Spleen (tissue), 11 donors: Measurements from ENCODE around the gene KCNC4. TPM values are rescaled to one million over a fixed set of nuclear protein-coding genes. Genes with fewer than 3 reads are reported as not detected.
A peak's percentile ranks its signal among the peaks of the same experiment; 100 is the strongest.

Experiments used
- DNase-seq: peaks from one replicate; pipeline ENCODE4 v3.0.0-alpha.2; 2020
- H3K27ac ChIP-seq, 8 donors: fragments of 200-600 bp; sonication (generic) in 7 of 8; 1 replicate in 4 of 8; 2 replicates in 4 of 8; pipeline versions ENCODE4 v1.5.0 to v1.8.0; 2016 to 2021; ENCODE audit warnings: inconsistent platforms in 4 of 8, mild to moderate bottlenecking in 4 of 8, moderate library complexity in 1 of 8
- H3K27me3 ChIP-seq, 7 donors: fragments of 200-600 bp; sonication (generic) in 6 of 7; replicated peaks in 1 of 7; 1 replicate in 4 of 7; 2 replicates in 3 of 7; pipeline versions ENCODE4 v1.5.0 to v1.8.0; 2016 to 2021; ENCODE audit warnings: inconsistent platforms in 3 of 7, mild to moderate bottlenecking in 1 of 7
- H3K36me3 ChIP-seq, 6 donors: fragments of 200-600 bp; sonication (generic) in 5 of 6; 1 replicate in 4 of 6; 2 replicates in 2 of 6; pipeline versions ENCODE4 v1.5.0 to v1.8.0; 2016 to 2021; ENCODE audit warnings: inconsistent platforms in 2 of 6
- H3K4me1 ChIP-seq, 6 donors: fragments of 200-600 bp; sonication (generic) in 5 of 6; 1 replicate in 3 of 6; 2 replicates in 3 of 6; pipeline versions ENCODE4 v1.5.0 to v1.8.0; 2016 to 2021; ENCODE audit warnings: inconsistent platforms in 3 of 6
- H3K4me3 ChIP-seq, 8 donors: fragments of 200-600 bp; sonication (generic) in 7 of 8; 1 replicate in 4 of 8; 2 replicates in 4 of 8; pipeline versions ENCODE4 v1.5.0 to v1.8.0; 2016 to 2021; ENCODE audit warnings: inconsistent platforms in 4 of 8, mild to moderate bottlenecking in 4 of 8, moderate library complexity in 2 of 8
- H3K9me3 ChIP-seq, 8 donors: fragments of 200-600 bp; sonication (generic) in 7 of 8; 1 replicate in 4 of 8; 2 replicates in 4 of 8; pipeline versions ENCODE4 v1.5.0 to v1.8.0; 2016 to 2021; ENCODE audit warnings: inconsistent platforms in 4 of 8
- POLR2A ChIP-seq, 3 donors: fragments of 450-650 bp; IDR thresholded peaks; one replicate each; pipeline ENCODE4 v1.5.1; 2017; ENCODE audit warnings: antibody characterized with exemption in 3 of 3, mild to moderate bottlenecking in 1 of 3
- POLR2AphosphoS5 ChIP-seq, 3 donors: sonication (generic); formaldehyde crosslinking; IDR thresholded peaks; one replicate each; pipeline ENCODE4 v1.5.1; 2017; ENCODE audit warnings: antibody characterized with exemption in 3 of 3
- WGBS, 5 donors: extraction: QIAGEN DNeasy Blood & Tissue Kit in 3 of 5; methylation state at CpG; one replicate each; pipeline versions ENCODE4 v1.1.5 to v1.1.7; 2013 to 2018; 5-methylcytosine and 5-hydroxymethylcytosine counted together
- intact Hi-C: fragments of 100-400 bp; cut with DNase I; formaldehyde crosslinking; loops from one replicate; pipeline ENCODE4 v1.15.0; 2023; ENCODE audit warnings: low total_unique reads
- polyA plus RNA-seq, 3 donors: library from polyadenylated mRNA; stranded (reverse); fragments of 200-250 nt; gene quantifications; one replicate each; pipeline ENCODE4 v1.2.1, GENCODE V29; 2013
- total RNA-seq, 7 donors: library from RNA; depleted of rRNA in 3 of 7; stranded (reverse); fragments of >200 nt in 3 of 7; fragmentation: NEBNext Ultra II Directional in 4 of 7; extraction: Animal tissue kit (Norgen Biotek cat#: 25700) in 4 of 7; gene quantifications; one replicate each; pipeline versions ENCODE4 v1.1.0 to v1.2.1, GENCODE V29; 2016 to 2021
- TF ChIP-seq, protein P1 (sequence below), 11 experiments: fragments of 200-600 bp in 7 of 11; fragments of 450-650 bp in 4 of 11; sonication (generic) in 4 of 11; IDR thresholded peaks in 8 of 11; conservative IDR thresholded peaks in 3 of 11; 1 replicate in 7 of 11; 2 replicates in 4 of 11; pipeline versions ENCODE4 v1.4.0 to v1.8.0; 2016 to 2021; ENCODE audit warnings: antibody characterized with exemption in 11 of 11, inconsistent platforms in 4 of 11, mild to moderate bottlenecking in 1 of 11
- donor health status: healthy with polysubstance abuse.
- donor health status: DM: no; HTN: no; CAD: no; lungs with moderate emphysema.
- donor health status: DM: no; HTN: no; CAD: no.
- donor health status: Bipolar disorder and iron deficiency.
- donor health status: healthy.
- donor health status: DM: no; HTN: no; CAD: no.
- donor health status: DM: yes; HTN: yes; CAD: no.

The KCNC4 gene
- total and polyA plus RNA-seq, 10 donors = 1.4 to 22.1 (median 10.2) TPM

DNA sequence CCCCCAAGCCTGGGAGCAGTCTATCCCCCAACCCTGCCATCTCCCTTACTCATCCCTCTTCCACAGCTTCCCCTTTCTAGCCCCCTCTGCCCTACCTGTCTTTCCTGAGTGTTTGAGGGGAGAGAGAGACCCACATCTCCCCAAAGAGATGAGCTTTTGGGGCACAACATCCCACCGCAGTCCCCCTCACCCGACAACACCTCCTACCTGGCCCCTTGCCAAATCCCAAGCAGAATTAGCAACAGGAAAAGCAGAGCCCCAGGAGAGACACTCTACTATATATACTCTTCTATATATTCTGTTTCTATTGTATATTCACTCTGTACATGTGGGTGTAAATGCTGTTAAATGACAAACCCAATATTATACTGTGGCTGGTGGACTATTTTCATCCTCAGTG lies 9.9 kb upstream of the KCNC4 start:
- no peaks in the 10 kb centered on the region for H3K9me3 ChIP-seq
- H3K27me3 ChIP-seq = no peaks in the 10 kb centered on the region
- no peak overlapping the region for H3K4me3 ChIP-seq
- H3K36me3 ChIP-seq = no peaks in the 10 kb centered on the region
- TF ChIP-seq, protein P1, sequence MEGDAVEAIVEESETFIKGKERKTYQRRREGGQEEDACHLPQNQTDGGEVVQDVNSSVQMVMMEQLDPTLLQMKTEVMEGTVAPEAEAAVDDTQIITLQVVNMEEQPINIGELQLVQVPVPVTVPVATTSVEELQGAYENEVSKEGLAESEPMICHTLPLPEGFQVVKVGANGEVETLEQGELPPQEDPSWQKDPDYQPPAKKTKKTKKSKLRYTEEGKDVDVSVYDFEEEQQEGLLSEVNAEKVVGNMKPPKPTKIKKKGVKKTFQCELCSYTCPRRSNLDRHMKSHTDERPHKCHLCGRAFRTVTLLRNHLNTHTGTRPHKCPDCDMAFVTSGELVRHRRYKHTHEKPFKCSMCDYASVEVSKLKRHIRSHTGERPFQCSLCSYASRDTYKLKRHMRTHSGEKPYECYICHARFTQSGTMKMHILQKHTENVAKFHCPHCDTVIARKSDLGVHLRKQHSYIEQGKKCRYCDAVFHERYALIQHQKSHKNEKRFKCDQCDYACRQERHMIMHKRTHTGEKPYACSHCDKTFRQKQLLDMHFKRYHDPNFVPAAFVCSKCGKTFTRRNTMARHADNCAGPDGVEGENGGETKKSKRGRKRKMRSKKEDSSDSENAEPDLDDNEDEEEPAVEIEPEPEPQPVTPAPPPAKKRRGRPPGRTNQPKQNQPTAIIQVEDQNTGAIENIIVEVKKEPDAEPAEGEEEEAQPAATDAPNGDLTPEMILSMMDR (IDR thresholded peaks at IDR 0.05 in 8 of 11, conservative IDR thresholded peaks at IDR 0.05 in 3 of 11) = no peak
- TF ChIP-seq POLR2A (IDR thresholded peaks at IDR 0.05) (no peak), POLR2AphosphoS5 (IDR thresholded peaks at IDR 0.05) (no peak)
- no peak for DNase-seq
- no peak overlapping the region for H3K27ac ChIP-seq
- intact Hi-C loops = loop anchor here (5.0 to 10.0 kb wide), 2 partner anchors 262 to 295 kb away; no protein-coding TSS in a partner anchor
- 17 to 31% (median 19%) methylated on average over 2 of the region's 2 CpGs for WGBS, 5 donors
- H3K4me1 ChIP-seq = peaks cover 0 to 13% (median 9%) of the 10 kb centered on the region in 6 donors

DNA sequence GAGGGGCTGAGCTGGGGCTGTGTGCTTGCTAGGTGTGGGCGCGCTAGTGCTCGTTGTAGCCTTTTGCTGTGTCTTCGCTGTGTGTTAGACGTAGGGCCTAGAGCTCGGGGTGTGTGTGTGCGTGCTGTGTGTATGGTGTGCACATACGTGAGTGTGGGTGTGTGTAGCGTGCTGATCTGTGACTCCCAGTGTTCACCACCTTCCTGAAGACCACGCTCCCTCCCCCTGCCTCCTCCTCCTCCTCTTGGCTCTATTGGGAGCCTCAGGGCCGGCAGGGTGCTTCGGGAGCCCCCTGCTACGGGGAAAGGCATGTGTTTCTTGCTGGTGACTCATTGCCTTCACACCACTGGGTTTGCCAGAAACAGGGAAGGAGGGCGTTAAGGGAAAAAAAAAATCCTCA lies 9.4 kb upstream of the KCNC4 start:
- intact Hi-C loops = loop anchor here (5.0 to 10.0 kb wide), 2 partner anchors 262 to 294 kb away; no protein-coding TSS in a partner anchor
- no peak overlapping the region for H3K27ac ChIP-seq
- no peak for DNase-seq
- WGBS, 5 donors = 70 to 84% (median 79%) methylated on average over 14 of the region's 14 CpGs
- H3K4me1 ChIP-seq = peaks cover 0 to 13% (median 9%) of the 10 kb centered on the region in 6 donors
- no peaks in the 10 kb centered on the region for H3K9me3 ChIP-seq
- no peaks in the 10 kb centered on the region for H3K36me3 ChIP-seq
- H3K4me3 ChIP-seq = no peak overlapping the region
- TF ChIP-seq POLR2AphosphoS5 (IDR thresholded peaks at IDR 0.05) (no peak), POLR2A (IDR thresholded peaks at IDR 0.05) (no peak)
- TF ChIP-seq, protein P1 (IDR thresholded peaks at IDR 0.05 in 8 of 11, conservative IDR thresholded peaks at IDR 0.05 in 3 of 11) = no peak
- H3K27me3 ChIP-seq = no peaks in the 10 kb centered on the region

DNA sequence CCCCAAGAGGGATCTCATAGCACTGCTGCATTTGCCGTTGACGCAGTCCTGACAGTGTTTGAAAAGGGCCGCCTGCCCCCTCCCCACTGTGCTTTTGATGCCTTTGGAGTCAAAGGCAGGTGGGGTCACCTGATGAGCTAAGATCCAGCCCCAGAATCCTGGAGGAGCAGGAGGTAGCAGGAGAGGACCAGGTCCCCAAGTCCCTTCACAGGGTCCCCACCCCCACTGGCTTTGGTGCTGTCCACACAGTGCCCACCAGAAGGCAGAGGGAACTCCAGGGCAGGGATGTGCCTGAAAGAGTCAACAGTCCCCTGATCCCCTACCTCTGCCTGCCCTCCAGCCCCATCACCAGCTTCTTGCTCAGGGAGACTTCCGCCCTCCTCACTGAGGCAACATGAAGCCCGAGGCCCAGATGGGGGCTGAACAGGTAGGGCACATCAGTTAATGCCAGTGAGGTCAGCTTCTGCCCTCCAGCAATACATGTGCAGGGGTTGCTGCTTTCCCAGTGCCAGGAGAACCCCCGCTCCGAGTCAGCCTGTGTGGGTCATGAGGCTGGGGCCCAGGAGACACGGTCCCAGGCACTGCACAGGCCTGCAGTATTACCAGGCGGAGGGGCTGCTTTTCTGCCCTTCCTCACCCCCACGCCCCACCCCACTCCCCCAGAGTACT lies 8.8 kb upstream of the KCNC4 start:
- H3K27ac ChIP-seq = no peak overlapping the region
- H3K36me3 ChIP-seq = no peaks in the 10 kb centered on the region
- intact Hi-C loops = loop anchor here (5.0 to 10.0 kb wide), 2 partner anchors 261 to 294 kb away; no protein-coding TSS in a partner anchor
- no peak for TF ChIP-seq POLR2AphosphoS5 (IDR thresholded peaks at IDR 0.05)
- TF ChIP-seq, protein P1 (IDR thresholded peaks at IDR 0.05 in 8 of 11, conservative IDR thresholded peaks at IDR 0.05 in 3 of 11) = no peak
- no peak for TF ChIP-seq POLR2A (IDR thresholded peaks at IDR 0.05)
- 81 to 91% (median 89%) methylated on average over 6 to 10 of the region's 10 CpGs for WGBS, 5 donors
- H3K9me3 ChIP-seq = no peaks in the 10 kb centered on the region
- DNase-seq = no peak
- no peak overlapping the region for H3K4me3 ChIP-seq
- H3K4me1 ChIP-seq = peaks cover 0 to 13% (median 9%) of the 10 kb centered on the region in 6 donors
- H3K27me3 ChIP-seq = no peaks in the 10 kb centered on the region

DNA sequence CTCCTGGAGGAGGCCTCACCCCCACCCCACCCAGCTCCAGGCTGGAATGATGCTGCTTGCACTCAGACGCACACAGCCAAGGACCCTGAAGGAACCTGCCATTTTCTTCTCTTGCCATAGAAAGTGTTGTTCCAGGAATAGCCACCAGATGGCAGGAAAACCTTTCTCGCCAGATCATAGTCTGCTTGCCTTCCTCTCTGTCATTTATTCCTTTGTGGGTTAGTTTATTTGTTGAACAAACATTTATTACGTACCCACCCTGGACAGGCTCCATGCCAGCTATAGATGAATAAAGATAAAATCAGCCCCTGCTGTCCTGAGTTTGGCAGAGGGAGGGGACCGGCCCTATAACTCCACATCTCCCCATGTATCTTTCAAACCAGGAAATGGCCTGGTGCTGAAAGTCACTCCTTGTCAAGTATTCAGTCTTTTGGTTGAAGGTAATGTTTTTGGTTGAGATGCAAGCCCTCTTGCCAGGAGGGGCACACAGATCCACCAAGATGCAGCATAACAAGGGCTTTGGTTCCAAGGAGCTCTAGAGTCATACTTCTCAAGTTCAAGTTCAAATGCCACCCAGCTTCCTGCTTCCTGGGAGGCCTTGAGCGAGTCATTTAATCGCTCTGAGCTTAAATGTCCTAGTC lies 7.0 kb upstream of the KCNC4 start:
- Histone ChIP-seq H3K27me3 (no peaks in the 10 kb centered on the region), H3K4me3 (no peak overlapping the region), H3K27ac (peak overlapping the region in 3 of 8 donors; percentile 33 to 69 (median 36)), H3K36me3 (no peaks in the 10 kb centered on the region), H3K4me1 (peaks cover 0 to 23% (median 13%) of the 10 kb centered on the region in 6 donors), H3K9me3 (no peaks in the 10 kb centered on the region)
- intact Hi-C loops = loop anchor here (2.0 to 10.0 kb wide), 3 partner anchors 110 to 292 kb away; no protein-coding TSS in a partner anchor
- DNase-seq = no peak
- no peak for TF ChIP-seq POLR2AphosphoS5 (IDR thresholded peaks at IDR 0.05)
- TF ChIP-seq, protein P1 (IDR thresholded peaks at IDR 0.05 in 8 of 11, conservative IDR thresholded peaks at IDR 0.05 in 3 of 11) = peak; percentile 70 to 94 (median 90)
- WGBS, 5 donors = 29 to 35% (median 31%) methylated on average over 6 of the region's 6 CpGs
